Neuronal stem cell (in vitro differentiated cells): ENCODE measurements around the gene MAP4K1.
A peak's percentile ranks its signal among the peaks of the same experiment; 100 is the strongest.

ENCODE experiments used
- DNase-seq: peaks from one replicate; pipeline ENCODE4 v3.0.0-alpha.2; 2013; ENCODE audit warnings: low spot score
- H2AFZ ChIP-seq: one replicate; pipeline ENCODE4 v1.6.1; 2013; ENCODE audit warnings: mild to moderate bottlenecking, low read length, inconsistent platforms
- H2AK5ac ChIP-seq: 2 replicates; pipeline ENCODE4 v1.6.1; 2013; ENCODE audit warnings: low read depth, mild to moderate bottlenecking, inconsistent platforms, low read length, moderate library complexity, mixed read lengths
- H2BK120ac ChIP-seq: 2 replicates; pipeline ENCODE4 v1.6.1; 2013; ENCODE audit warnings: low read depth, mild to moderate bottlenecking, inconsistent platforms, low read length, moderate library complexity, mixed read lengths
- H2BK12ac ChIP-seq: one replicate; pipeline ENCODE4 v1.6.1; 2013; ENCODE audit warnings: low read length, inconsistent platforms
- H2BK15ac ChIP-seq: 2 replicates; pipeline ENCODE4 v1.6.1; 2013; ENCODE audit warnings: mild to moderate bottlenecking, low read length, inconsistent platforms, mixed read lengths
- H2BK5ac ChIP-seq: one replicate; pipeline ENCODE4 v1.6.1; 2013; ENCODE audit warnings: inconsistent platforms, mild to moderate bottlenecking, low read length, moderate library complexity
- H3K14ac ChIP-seq: one replicate; pipeline ENCODE4 v1.6.1; 2013; ENCODE audit warnings: low read length, inconsistent platforms
- H3K18ac ChIP-seq: 2 replicates; pipeline ENCODE4 v1.6.1; 2013; ENCODE audit warnings: low read length, inconsistent platforms
- H3K23ac ChIP-seq: 2 replicates; pipeline ENCODE4 v1.6.1; 2013; ENCODE audit warnings: low read depth, mild to moderate bottlenecking, mixed read lengths, low read length, inconsistent platforms; ENCODE audit not compliant: poor library complexity
- H3K27ac ChIP-seq: replicated peaks from 3 replicates; pipeline ENCODE4 v1.5.1; 2013; ENCODE audit warnings: low read length, inconsistent platforms
- H3K27me3 ChIP-seq, 3 experiments: 2 replicates each; pipeline ENCODE4 v1.6.1; 2013; ENCODE audit warnings: low read length in 3 of 3, mild to moderate bottlenecking in 2 of 3, inconsistent platforms in 1 of 3, low read depth in 1 of 3, mixed read lengths in 1 of 3, moderate library complexity in 1 of 3; ENCODE audit not compliant: control insufficient read depth in 3 of 3, insufficient read depth in 3 of 3
- H3K36me3 ChIP-seq, 2 donors: replicated peaks in 1 of 2; 2 replicates each; pipeline ENCODE4 v1.6.1; 2013; ENCODE audit warnings: low read length in 2 of 2; ENCODE audit not compliant: control insufficient read depth in 2 of 2, insufficient read depth in 2 of 2
- H3K4ac ChIP-seq: 2 replicates; pipeline ENCODE4 v1.6.1; 2013; ENCODE audit warnings: inconsistent platforms, mild to moderate bottlenecking, low read length, moderate library complexity
- H3K4me1 ChIP-seq, 2 donors: 1 replicate in 1 of 2; 2 replicates in 1 of 2; pipeline ENCODE4 v1.6.1; 2013; ENCODE audit warnings: low read length in 2 of 2, low read depth in 1 of 2; ENCODE audit not compliant: control insufficient read depth in 2 of 2, insufficient read depth in 1 of 2
- H3K4me2 ChIP-seq: one replicate; pipeline ENCODE4 v1.6.1; 2013; ENCODE audit warnings: mild to moderate bottlenecking, low read length, inconsistent platforms; ENCODE audit not compliant: insufficient read depth, poor library complexity, severe bottlenecking
- H3K4me3 ChIP-seq, 2 donors: 2 replicates each; pipeline ENCODE4 v1.5.1; 2013; ENCODE audit warnings: low read length in 2 of 2, mild to moderate bottlenecking in 2 of 2, inconsistent platforms in 1 of 2, moderate library complexity in 1 of 2
- H3K79me1 ChIP-seq: one replicate; pipeline ENCODE4 v1.6.1; 2013; ENCODE audit warnings: low read depth, mild to moderate bottlenecking, inconsistent platforms, low read length, moderate library complexity
- H3K9ac ChIP-seq: one replicate; pipeline ENCODE4 v1.6.1; 2013; ENCODE audit warnings: mild to moderate bottlenecking, low read depth, low read length, inconsistent platforms; ENCODE audit not compliant: poor library complexity
- H3K9me3 ChIP-seq, 2 donors: replicated peaks in 1 of 2; 2 replicates each; pipeline versions ENCODE3 to v1.6.1; 2013; ENCODE audit warnings: low read length in 2 of 2, mild to moderate bottlenecking in 2 of 2, inconsistent platforms in 1 of 2, low read depth in 1 of 2, mixed read lengths in 1 of 2, moderate library complexity in 1 of 2; ENCODE audit not compliant: control insufficient read depth in 2 of 2, insufficient read depth in 1 of 2
- H4K8ac ChIP-seq: one replicate; pipeline ENCODE4 v1.6.1; 2013; ENCODE audit warnings: low read depth, mild to moderate bottlenecking, inconsistent platforms, low read length, moderate library complexity
- H4K91ac ChIP-seq: one replicate; pipeline ENCODE4 v1.6.1; 2013; ENCODE audit warnings: low read length, low read depth, mild to moderate bottlenecking, inconsistent platforms; ENCODE audit not compliant: poor library complexity
- WGBS, 2 donors: extraction: QIAGEN DNeasy Blood & Tissue Kit; methylation state at CpG; one replicate each; pipeline ENCODE4 v1.1.7; 2013; ENCODE audit warnings: missing lambda C conversion rate in 2 of 2, mixed read lengths in 1 of 2; ENCODE audit not compliant: insufficient read length in 2 of 2, insufficient replicate concordance in 1 of 2; ENCODE audit errors: extremely low coverage in 2 of 2; 5-methylcytosine and 5-hydroxymethylcytosine counted together

Gene MAP4K1

DNA sequence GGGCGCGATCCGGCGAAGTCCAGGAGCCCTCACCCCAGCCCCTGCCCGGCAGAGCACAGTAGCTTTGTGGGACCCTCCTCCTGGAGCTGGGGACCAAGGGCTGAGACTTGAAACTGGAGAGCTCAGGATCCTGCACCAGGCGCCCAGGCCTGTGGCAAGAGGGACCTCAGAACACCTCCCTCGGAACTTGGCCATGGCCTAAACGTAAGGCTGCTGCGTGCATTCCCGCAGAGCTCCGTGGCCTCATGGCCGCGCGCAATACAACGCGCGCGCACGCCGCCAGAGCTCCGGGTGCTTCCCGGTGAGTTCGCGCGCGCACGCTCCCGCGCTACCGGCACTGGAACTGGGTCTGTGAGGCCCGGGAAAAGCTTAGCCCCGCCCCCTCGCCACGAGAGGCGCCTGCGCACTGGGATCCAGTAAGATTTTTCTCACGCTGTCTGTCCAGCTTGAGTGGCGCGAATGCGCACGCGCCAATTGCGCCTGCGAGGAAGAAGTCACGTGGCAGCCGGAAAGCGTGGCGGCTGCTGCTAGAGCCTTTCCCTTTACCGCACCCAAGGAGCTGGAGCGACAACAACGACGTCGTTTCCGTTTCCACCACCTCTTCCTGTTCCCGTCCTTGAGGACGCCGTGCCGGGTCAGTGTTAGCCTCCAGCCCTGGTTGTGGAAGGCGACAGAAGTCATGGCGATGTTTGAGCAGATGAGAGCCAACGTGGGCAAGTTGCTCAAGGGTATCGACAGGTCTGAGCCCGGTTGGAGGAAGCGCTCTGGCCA lies 1.0 kb upstream of the MAP4K1 start, which contains the start of gene EIF3K:
EIF3K (plus strand) TSS at position 599 of the 771 bp plus-strand sequence; CDS start at position 680, 81 bp downstream.
- Histone ChIP-seq H2BK15ac (no peak within 1 kb of the TSS), H3K79me1 (peaks cover 8% of the 10 kb centered on the region)
- no CpG with 5 or more reads among the region's 64 CpGs for WGBS, 2 donors

DNA sequence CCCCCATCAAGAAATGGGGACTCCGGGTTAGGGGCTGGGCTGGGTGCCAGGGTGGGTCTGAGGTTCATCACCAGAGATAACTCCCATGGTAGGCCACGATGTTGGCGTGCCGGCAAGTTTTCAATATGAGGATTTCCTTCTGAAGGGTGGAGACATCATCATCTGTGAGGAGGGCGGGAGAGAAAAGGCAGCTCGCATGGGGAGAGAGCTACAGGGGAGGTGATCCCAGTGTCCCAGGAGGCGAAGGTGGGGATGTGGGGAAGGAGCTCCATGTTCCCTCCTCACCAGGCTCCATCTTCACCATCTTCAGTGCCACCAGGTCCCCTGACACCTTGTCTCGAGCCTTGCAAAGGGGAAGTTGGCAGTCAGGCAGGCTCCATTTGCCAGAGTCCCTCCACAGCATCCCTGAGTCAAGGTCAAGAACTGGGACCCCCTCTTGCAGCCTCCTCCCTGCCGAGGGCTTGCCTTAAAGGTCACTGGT lies 430 bp downstream of the MAP4K1 start:
- DNase-seq: no peak
- peaks cover 8% of the 10 kb centered on the region for H3K79me1 ChIP-seq
- no peak overlapping the region for H3K9ac ChIP-seq
- no peak overlapping the region for H3K23ac ChIP-seq
- no peak overlapping the region for H3K4me2 ChIP-seq
- no peak overlapping the region for H3K4ac ChIP-seq
- peaks cover 9 to 10% of the 10 kb centered on the region in 2 donors for H3K4me1 ChIP-seq
- H3K14ac ChIP-seq: no peak overlapping the region
- peak overlapping the region; percentile 98 for H2BK12ac ChIP-seq
- no peak overlapping the region for H2BK5ac ChIP-seq
- no peak overlapping the region for H4K91ac ChIP-seq
- peak overlapping the region; percentile 81 for H2AFZ ChIP-seq
- no peaks in the 10 kb centered on the region for H3K27me3 ChIP-seq
- peaks cover 14 to 22% of the 10 kb centered on the region in 2 donors for H3K36me3 ChIP-seq
- peak overlapping the region; percentile 76 for H2BK15ac ChIP-seq
- H4K8ac ChIP-seq: no peak overlapping the region
- H2AK5ac ChIP-seq: peak overlapping the region; percentile 98
- no peak overlapping the region for H2BK120ac ChIP-seq
- no CpG with 5 or more reads among the region's 9 CpGs for WGBS, 2 donors
- H3K9me3 ChIP-seq: no peaks in the 10 kb centered on the region
- H3K27ac ChIP-seq: no peak overlapping the region
- no peak overlapping the region for H3K4me3 ChIP-seq
- H3K18ac ChIP-seq: peak overlapping the region; percentile 17

More for the DNA sequence above, 1.0 kb upstream of the MAP4K1 start, which contains the start of gene EIF3K:
- peaks cover 17 to 31% of the 10 kb centered on the region in 2 donors for H3K36me3 ChIP-seq
- peak within 1 kb of the TSS; percentile 99 for H3K9ac ChIP-seq
- H3K4me3 ChIP-seq: peak within 1 kb of the TSS; percentile 85 to 91
- peaks cover 0 to 1% of the 10 kb centered on the region in 2 donors for H3K9me3 ChIP-seq
- no peaks in the 10 kb centered on the region for H3K27me3 ChIP-seq
- peak within 1 kb of the TSS; percentile 82 for H3K4me2 ChIP-seq
- peak; percentile 100 for DNase-seq
- no peak within 1 kb of the TSS for H2BK12ac ChIP-seq
- H2AFZ ChIP-seq: peak within 1 kb of the TSS; percentile 81
- peak within 1 kb of the TSS; percentile 28 for H3K4ac ChIP-seq
- peak within 1 kb of the TSS; percentile 99 for H3K23ac ChIP-seq
- peak within 1 kb of the TSS; percentile 78 for H3K27ac ChIP-seq
- no peak within 1 kb of the TSS for H4K8ac ChIP-seq
- no peak within 1 kb of the TSS for H2BK120ac ChIP-seq
- H3K14ac ChIP-seq: peak within 1 kb of the TSS; percentile 32
- H2BK5ac ChIP-seq: no peak within 1 kb of the TSS
- peak within 1 kb of the TSS; percentile 87 for H4K91ac ChIP-seq
- peak within 1 kb of the TSS; percentile 98 for H3K18ac ChIP-seq
- peak within 1 kb of the TSS; percentile 98 for H2AK5ac ChIP-seq
- peaks cover 9 to 10% of the 10 kb centered on the region in 2 donors for H3K4me1 ChIP-seq

DNA sequence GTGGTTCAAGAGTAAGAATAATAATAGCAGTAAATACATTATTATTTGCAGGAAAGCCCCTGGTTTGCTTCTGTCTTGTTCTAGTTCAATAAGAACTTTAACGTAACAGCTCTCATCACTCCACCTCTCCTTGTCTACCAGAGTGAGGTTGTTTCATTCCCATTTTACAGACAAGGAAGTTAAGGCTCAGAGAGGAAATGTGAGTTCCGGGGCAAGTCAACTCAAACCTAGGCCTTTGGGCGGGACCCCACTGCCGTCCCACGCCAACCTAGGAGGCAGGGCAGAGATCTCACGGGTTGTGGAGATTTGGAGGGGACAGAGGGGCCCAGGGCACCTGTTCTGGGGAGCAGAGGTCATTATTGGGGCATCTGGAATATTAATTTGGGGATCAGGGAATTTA lies 1.5 kb downstream of the MAP4K1 start:
- Histone ChIP-seq H3K9me3 (no peaks in the 10 kb centered on the region), H3K4me3 (no peak overlapping the region), H3K79me1 (peaks cover 8% of the 10 kb centered on the region), H3K36me3 (peaks cover 6 to 12% of the 10 kb centered on the region in 2 donors), H3K27me3 (no peaks in the 10 kb centered on the region), H3K4me1 (peaks cover 9 to 10% of the 10 kb centered on the region in 2 donors), H2BK15ac (no peak overlapping the region), H3K23ac (no peak overlapping the region), H4K91ac (no peak overlapping the region), H3K14ac (no peak overlapping the region), H2BK120ac (no peak overlapping the region), H2AFZ (no peak overlapping the region), H2BK5ac (no peak overlapping the region), H3K27ac (no peak overlapping the region), H2BK12ac (no peak overlapping the region), H3K18ac (no peak overlapping the region), H2AK5ac (no peak overlapping the region), H3K9ac (no peak overlapping the region), H4K8ac (no peak overlapping the region), H3K4ac (no peak overlapping the region), H3K4me2 (no peak overlapping the region)
- no CpG with 5 or more reads among the region's 6 CpGs for WGBS, 2 donors
- DNase-seq: no peak

DNA sequence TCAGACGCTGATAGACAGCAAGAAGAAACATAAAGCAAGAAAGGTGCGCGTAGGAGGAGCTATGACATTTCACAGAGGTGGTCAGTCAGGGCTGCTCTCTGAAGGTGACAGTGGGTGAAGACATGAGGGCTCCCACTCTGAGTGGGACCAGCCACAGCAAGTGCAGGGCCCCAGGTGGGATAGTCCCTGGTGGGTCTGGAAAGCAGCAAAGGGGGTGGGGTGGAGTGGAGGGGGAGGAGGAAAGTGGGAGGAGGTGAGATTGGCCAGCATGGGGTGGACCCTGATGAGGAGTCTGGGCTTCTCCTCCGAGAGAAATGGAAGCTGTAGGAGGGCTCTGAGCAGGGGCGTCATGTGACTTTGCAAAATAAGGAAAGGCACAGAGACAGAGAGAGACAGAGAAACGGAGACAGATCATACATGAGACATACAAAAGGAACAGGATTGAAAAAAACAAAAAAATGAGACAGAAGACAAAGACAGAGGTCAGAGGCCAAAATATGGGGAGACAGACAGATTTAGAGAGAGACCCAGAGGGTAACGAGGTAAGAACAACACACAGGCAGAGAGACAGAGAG lies 2.7 kb downstream of the MAP4K1 start:
- H3K27me3 ChIP-seq: no peaks in the 10 kb centered on the region
- no CpG with 5 or more reads among the region's 7 CpGs for WGBS, 2 donors
- no peak overlapping the region for H3K27ac ChIP-seq
- H2AFZ ChIP-seq: peak overlapping the region; percentile 28
- H2BK120ac ChIP-seq: no peak overlapping the region
- no peak overlapping the region for H4K8ac ChIP-seq
- H3K36me3 ChIP-seq: peaks cover under 1 to 1% of the 10 kb centered on the region in 2 donors
- H3K18ac ChIP-seq: no peak overlapping the region
- DNase-seq: no peak
- H2BK15ac ChIP-seq: no peak overlapping the region
- no peak overlapping the region for H3K23ac ChIP-seq
- no peak overlapping the region for H2AK5ac ChIP-seq
- H3K4me2 ChIP-seq: no peak overlapping the region
- H3K79me1 ChIP-seq: peaks cover 8% of the 10 kb centered on the region
- peaks cover 9 to 10% of the 10 kb centered on the region in 2 donors for H3K4me1 ChIP-seq
- H3K4me3 ChIP-seq: no peak overlapping the region
- H2BK12ac ChIP-seq: no peak overlapping the region
- H3K4ac ChIP-seq: no peak overlapping the region
- no peak overlapping the region for H3K14ac ChIP-seq
- H3K9me3 ChIP-seq: no peaks in the 10 kb centered on the region
- no peak overlapping the region for H2BK5ac ChIP-seq
- H4K91ac ChIP-seq: no peak overlapping the region
- H3K9ac ChIP-seq: no peak overlapping the region
